GM12873 (cell line): ENCODE data around the gene SFTA2.

Experiments
- TF ChIP-seq, protein P1 (sequence below): IDR thresholded peaks from 2 replicates; pipeline ENCODE4 v1.5.1; 2012; ENCODE audit warnings: low read depth, mild to moderate bottlenecking, moderate library complexity, low read length, control low read depth; ENCODE audit not compliant: insufficient read depth; ENCODE audit errors: missing control alignments

Gene SFTA2

GRCh38 chr6:30885481-30885998, 46.4 kb downstream of the SFTA2 start:
- TF ChIP-seq, protein P1, sequence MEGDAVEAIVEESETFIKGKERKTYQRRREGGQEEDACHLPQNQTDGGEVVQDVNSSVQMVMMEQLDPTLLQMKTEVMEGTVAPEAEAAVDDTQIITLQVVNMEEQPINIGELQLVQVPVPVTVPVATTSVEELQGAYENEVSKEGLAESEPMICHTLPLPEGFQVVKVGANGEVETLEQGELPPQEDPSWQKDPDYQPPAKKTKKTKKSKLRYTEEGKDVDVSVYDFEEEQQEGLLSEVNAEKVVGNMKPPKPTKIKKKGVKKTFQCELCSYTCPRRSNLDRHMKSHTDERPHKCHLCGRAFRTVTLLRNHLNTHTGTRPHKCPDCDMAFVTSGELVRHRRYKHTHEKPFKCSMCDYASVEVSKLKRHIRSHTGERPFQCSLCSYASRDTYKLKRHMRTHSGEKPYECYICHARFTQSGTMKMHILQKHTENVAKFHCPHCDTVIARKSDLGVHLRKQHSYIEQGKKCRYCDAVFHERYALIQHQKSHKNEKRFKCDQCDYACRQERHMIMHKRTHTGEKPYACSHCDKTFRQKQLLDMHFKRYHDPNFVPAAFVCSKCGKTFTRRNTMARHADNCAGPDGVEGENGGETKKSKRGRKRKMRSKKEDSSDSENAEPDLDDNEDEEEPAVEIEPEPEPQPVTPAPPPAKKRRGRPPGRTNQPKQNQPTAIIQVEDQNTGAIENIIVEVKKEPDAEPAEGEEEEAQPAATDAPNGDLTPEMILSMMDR: no peak

- TF ChIP-seq, protein P1: no peak
Measured at GRCh38 chr6:30884521-30885480, 47.2 kb downstream of the SFTA2 start.

DNA sequence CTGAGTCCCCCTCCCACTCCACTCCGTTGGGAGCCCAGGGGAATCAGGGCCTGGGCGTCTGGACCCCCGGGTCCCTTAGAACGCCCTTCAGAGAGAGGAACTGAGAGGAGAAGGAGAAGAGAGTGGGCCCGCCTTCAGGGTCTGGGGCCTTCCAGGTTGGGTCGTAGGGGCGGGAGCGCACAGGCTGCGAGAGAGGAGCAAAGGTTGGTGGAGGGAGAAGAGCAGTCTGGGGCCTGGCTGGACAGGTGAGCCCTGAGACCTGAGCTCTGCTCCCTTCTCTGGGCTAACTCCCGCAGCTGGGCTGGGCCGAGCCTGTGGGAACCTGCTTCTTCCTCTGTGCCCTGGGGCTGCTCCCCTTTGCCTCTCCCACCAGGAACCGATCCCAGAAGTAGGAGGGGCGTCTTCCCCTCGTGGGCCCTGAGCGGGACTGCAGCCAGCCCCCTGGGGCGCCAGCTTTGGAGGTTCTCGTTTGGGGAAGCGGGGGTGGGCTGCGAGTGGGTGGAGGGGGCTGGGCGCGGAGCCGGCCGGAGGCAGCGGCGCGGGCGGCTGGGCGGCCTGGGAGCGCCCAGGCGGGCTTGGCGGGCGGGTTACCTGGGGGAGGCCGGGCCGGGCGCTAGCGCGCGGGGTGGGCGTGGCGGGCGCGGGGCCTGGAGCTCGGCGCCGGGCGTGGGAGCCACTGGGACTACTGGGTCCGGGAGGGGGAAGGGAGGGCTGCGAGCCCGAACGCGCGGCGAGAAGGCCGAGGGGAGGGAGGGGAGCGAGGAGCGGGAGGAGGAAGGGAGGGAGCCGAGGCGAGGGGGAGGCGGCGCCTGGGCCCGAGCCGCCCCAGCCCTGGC, 48.1 kb downstream of the SFTA2 start, which contains the start of gene DDR1:
TSS of gene DDR1 (plus strand) at position 835 of the 836 bp plus-strand sequence. CDS start 4,211 bp downstream, outside the sequence.
- TF ChIP-seq, protein P1: no peak

DNA sequence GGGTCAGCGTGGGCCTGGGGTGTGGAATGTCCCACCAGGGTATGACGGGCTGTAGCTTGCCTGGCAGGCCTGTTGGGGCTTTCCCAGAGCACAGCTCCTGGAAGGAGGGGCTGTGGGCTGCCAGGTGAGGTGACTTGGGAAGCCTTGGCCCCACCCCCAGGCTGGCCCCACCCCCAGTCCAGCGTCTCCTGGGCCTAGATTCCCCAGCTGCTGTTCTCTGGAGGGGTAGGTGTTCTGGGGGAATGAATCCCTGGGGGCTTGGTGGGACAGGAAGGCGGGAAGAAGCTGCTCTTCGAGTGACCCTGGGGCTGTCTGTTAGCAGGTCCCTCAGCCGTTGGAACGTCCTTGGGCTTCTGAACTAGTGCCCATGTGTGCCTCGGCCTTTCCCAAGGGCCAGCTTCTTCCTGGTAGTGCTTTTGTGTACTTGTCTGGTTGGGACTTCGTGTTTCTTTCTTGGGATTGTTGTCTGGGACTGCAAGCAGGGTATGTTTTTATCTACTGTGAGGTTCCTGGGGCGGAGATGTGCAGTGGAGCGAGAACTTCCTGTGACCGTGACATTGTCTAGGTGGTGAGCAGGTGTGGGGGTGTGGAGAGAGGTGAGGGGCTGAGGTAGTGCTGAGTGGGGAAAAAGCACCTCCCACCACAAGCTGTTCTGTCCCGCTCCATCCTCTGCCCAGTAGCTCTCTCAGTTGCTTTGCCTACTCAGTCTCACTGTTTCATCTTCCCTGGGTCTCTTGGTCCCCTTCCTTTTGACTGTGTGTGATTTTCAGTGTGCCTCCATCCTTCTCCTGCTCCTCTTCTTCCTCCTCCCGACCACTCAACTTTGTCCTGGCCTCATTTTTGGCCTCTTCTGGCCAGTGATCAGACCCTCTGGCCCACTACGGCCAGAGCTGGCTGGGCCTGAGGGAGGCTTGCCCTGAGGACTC, 48.9 kb downstream of the SFTA2 start:
- TF ChIP-seq, protein P1: no peak

- TF ChIP-seq, protein P1: no peak
Measured at GRCh38 chr6:30882204-30882758, 49.7 kb downstream of the SFTA2 start.

- TF ChIP-seq, protein P1: no peak
Measured at GRCh38 chr6:30881392-30882203, 50.4 kb downstream of the SFTA2 start.
